Kidney tubule cell (primary cell): Measurements from ENCODE around the gene SLC17A7.
"Not testable (repeated sequence)": the region's sequence is repeated elsewhere in the genome, so short reads cannot be mapped to it uniquely, and the experiment has no call there.

Experiments
- DNase-seq: peaks from one replicate; pipeline ENCODE4 v3.0.0-alpha.2; 2018; ENCODE audit warnings: low spot score

The SLC17A7 gene

GRCh38 chr19:49469828-49470614 is 28.7 kb upstream of the SLC17A7 start:
- no peak for DNase-seq

GRCh38 chr19:49468746-49469447 is 27.6 kb upstream of the SLC17A7 start:
- peak; percentile 10 for DNase-seq

- no peak for DNase-seq
These were observed 26.9 kb upstream of the SLC17A7 start for GRCh38 chr19:49468199-49468598.

GRCh38 chr19:49465371-49465770 is 24.0 kb upstream of the SLC17A7 start:
- no peak for DNase-seq

- DNase-seq = no peak
These were observed 22.8 kb upstream of the SLC17A7 start for GRCh38 chr19:49463960-49464740.

GRCh38 chr19:49462492-49462891 is 21.2 kb upstream of the SLC17A7 start:
- no peak for DNase-seq

GRCh38 chr19:49461656-49462055 is 20.3 kb upstream of the SLC17A7 start:
- no peak for DNase-seq

GRCh38 chr19:49461130-49461529 is 19.8 kb upstream of the SLC17A7 start:
- DNase-seq = not testable (repeated sequence)

GRCh38 chr19:49459388-49459787 is 18.1 kb upstream of the SLC17A7 start:
- no peak for DNase-seq

- DNase-seq = no peak
These were observed 17.2 kb upstream of the SLC17A7 start for GRCh38 chr19:49458567-49458903.

GRCh38 chr19:49456326-49456725 is 15.0 kb upstream of the SLC17A7 start:
- DNase-seq = no peak

GRCh38 chr19:49455773-49456172 is 14.4 kb upstream of the SLC17A7 start:
- DNase-seq = no peak

GRCh38 chr19:49453757-49454240 is 12.5 kb upstream of the SLC17A7 start:
- DNase-seq = no peak

GRCh38 chr19:49453013-49453756 is 11.9 kb upstream of the SLC17A7 start, which contains the start of gene ALDH16A1:
Gene ALDH16A1, plus strand, starts transcription at chr19:49453225. Its CDS starts 107 bp downstream, at chr19:49453332.
- peak; percentile 98 for DNase-seq

GRCh38 chr19:49451430-49452181 is 10.3 kb upstream of the SLC17A7 start, which contains the start of gene PIH1D1:
Gene PIH1D1, minus strand, starts transcription at chr19:49451814. Its CDS starts 240 bp downstream, at chr19:49451574.
- DNase-seq = peak; percentile 99

GRCh38 chr19:49450405-49450804 is 9.1 kb upstream of the SLC17A7 start:
- no peak for DNase-seq

GRCh38 chr19:49448432-49448786 is 7.1 kb upstream of the SLC17A7 start:
- no peak for DNase-seq

GRCh38 chr19:49447485-49448431 is 6.4 kb upstream of the SLC17A7 start:
- no peak for DNase-seq

- no peak for DNase-seq
These were observed 4.7 kb upstream of the SLC17A7 start for GRCh38 chr19:49445997-49446396.
